ENCODE data around the gene NAA25.

The NAA25 gene

DNA sequence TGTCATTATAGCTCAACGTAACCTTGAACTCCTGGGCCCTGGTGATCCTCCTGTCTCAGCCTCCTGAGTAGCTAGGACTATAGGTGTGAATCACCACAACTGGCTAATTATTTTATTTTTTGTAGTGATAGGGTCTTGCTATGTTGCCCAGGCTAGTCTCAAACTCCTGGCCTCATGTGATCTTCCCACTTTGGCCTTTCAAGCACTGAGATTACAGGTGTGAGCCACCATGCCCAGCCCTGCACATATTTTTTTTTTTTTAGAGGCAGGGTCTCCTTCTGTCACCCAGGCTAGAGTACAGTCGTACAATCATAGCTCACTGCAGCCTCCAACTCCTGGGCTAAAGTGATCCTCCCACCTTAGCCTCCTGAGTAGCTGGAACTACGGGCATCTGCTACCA lies 104.5 kb downstream of the NAA25 start:
- TF ChIP-seq, protein P1, sequence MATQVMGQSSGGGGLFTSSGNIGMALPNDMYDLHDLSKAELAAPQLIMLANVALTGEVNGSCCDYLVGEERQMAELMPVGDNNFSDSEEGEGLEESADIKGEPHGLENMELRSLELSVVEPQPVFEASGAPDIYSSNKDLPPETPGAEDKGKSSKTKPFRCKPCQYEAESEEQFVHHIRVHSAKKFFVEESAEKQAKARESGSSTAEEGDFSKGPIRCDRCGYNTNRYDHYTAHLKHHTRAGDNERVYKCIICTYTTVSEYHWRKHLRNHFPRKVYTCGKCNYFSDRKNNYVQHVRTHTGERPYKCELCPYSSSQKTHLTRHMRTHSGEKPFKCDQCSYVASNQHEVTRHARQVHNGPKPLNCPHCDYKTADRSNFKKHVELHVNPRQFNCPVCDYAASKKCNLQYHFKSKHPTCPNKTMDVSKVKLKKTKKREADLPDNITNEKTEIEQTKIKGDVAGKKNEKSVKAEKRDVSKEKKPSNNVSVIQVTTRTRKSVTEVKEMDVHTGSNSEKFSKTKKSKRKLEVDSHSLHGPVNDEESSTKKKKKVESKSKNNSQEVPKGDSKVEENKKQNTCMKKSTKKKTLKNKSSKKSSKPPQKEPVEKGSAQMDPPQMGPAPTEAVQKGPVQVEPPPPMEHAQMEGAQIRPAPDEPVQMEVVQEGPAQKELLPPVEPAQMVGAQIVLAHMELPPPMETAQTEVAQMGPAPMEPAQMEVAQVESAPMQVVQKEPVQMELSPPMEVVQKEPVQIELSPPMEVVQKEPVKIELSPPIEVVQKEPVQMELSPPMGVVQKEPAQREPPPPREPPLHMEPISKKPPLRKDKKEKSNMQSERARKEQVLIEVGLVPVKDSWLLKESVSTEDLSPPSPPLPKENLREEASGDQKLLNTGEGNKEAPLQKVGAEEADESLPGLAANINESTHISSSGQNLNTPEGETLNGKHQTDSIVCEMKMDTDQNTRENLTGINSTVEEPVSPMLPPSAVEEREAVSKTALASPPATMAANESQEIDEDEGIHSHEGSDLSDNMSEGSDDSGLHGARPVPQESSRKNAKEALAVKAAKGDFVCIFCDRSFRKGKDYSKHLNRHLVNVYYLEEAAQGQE (IDR thresholded peaks at IDR 0.05; ENCODE audit: insufficient read depth in 1 of 2, low read depth in 2 of 2, low read length in 2 of 2): no peak

DNA sequence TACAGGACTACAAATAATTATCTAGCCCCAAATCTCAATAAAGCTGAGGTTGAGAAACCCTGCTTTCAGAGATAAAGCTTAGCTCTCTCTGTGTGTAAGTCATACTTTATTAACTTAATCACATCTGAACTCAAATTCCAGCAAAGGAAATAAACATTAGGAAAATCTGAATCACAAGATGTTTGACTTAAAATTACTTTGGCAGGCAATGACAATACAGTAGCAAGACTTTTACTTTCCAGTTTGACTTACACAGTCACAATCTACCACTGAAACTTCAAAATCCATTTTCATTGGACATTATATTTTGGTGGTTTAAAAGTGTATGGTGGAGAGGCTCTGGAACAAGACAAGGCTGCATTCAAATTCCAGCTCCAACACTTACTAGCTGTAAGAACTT lies 107.0 kb downstream of the NAA25 start:
- TF ChIP-seq POLR2AphosphoS5 (IDR thresholded peaks at IDR 0.05; ENCODE audit: low read depth, low read length) (no peak), SIN3A (IDR thresholded peaks at IDR 0.05; ENCODE audit: borderline replicate concordance, insufficient read depth, low read length) (no peak), FOXP2 (optimal IDR thresholded peaks at IDR 0.05; ENCODE audit: borderline replicate concordance, extremely low read depth, extremely low read length, insufficient read depth) (no peak), TAF1 (IDR thresholded peaks at IDR 0.05; ENCODE audit: borderline replicate concordance, insufficient read depth, low read length) (no peak)
- TF ChIP-seq, protein P1 (IDR thresholded peaks at IDR 0.05; ENCODE audit: insufficient read depth in 1 of 2, low read depth in 2 of 2, low read length in 2 of 2): no peak

DNA sequence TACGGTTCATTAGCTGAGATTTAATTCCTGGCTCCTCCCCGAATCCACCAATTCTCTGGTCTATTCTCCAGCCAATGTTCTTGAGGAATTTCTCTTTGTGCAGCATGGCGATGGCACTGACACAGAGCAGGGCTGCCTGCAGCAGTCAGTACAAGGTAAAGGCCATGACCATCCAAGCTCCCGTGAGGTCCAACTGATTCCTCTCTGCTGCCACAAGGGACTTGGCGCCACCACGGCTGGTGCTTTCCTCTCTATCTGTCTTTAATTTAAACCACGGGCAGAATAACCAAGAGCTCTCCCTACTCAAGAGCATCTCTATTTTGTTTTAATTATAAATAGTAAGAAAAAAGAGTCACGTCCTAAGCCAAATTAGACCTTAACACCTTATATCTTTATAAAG lies 107.8 kb downstream of the NAA25 start:
- TF ChIP-seq, protein P1 (IDR thresholded peaks at IDR 0.05; ENCODE audit: insufficient read depth in 1 of 2, low read depth in 2 of 2, low read length in 2 of 2): no peak
- no peak for TF ChIP-seq TAF1 (IDR thresholded peaks at IDR 0.05; ENCODE audit: borderline replicate concordance, insufficient read depth, low read length)
- TF ChIP-seq POLR2AphosphoS5 (IDR thresholded peaks at IDR 0.05; ENCODE audit: low read depth, low read length): no peak
- no peak for TF ChIP-seq FOXP2 (optimal IDR thresholded peaks at IDR 0.05; ENCODE audit: borderline replicate concordance, extremely low read depth, extremely low read length, insufficient read depth)
- no peak for TF ChIP-seq SIN3A (IDR thresholded peaks at IDR 0.05; ENCODE audit: borderline replicate concordance, insufficient read depth, low read length)

DNA sequence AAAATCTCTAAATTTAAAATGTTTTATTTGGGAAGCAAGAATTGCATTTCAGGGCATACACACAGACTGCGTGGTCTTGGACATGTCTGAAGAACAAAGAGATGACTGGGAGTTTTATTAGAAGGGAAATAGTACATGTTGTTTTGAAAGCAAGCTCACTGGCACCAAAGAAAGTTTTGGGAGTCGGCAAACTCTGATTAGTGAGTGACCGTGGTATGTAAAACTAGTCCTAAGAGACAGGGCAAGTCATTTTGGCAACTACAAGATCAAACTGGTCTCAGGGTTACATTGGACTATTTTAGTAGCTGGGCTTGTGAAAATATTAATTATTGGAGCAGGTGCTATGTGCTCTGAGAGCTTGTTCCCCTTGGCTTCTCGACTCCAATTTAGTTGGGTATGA lies 110.6 kb downstream of the NAA25 start:
- TF ChIP-seq TAF1 (IDR thresholded peaks at IDR 0.05; ENCODE audit: borderline replicate concordance, insufficient read depth, low read length): no peak
- TF ChIP-seq POLR2AphosphoS5 (IDR thresholded peaks at IDR 0.05; ENCODE audit: low read depth, low read length): no peak
- TF ChIP-seq FOXP2 (optimal IDR thresholded peaks at IDR 0.05; ENCODE audit: borderline replicate concordance, extremely low read depth, extremely low read length, insufficient read depth): no peak
- TF ChIP-seq, protein P1 (IDR thresholded peaks at IDR 0.05; ENCODE audit: insufficient read depth in 1 of 2, low read depth in 2 of 2, low read length in 2 of 2): no peak
- TF ChIP-seq SIN3A (IDR thresholded peaks at IDR 0.05; ENCODE audit: borderline replicate concordance, insufficient read depth, low read length): no peak

DNA sequence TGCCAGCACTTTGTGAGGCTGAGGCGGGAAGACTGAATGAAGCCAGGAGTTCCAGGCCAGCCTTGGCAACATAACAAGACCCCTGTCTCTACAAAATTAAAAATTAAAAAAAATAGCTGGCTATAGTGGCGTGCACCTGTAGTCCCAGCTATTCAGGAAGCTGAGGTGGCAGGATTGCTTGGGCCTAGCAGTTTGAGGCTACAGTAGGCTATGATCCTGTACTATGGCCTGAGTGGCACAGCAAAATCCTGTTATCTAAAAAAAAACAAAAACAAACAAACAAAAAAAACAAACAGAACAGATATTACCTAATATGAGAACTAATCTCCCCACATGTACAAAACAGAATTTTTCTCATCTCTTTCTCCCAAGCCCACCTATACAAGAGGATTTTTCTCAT lies 111.3 kb downstream of the NAA25 start:
- TF ChIP-seq SIN3A (IDR thresholded peaks at IDR 0.05; ENCODE audit: borderline replicate concordance, insufficient read depth, low read length) (no peak), FOXP2 (optimal IDR thresholded peaks at IDR 0.05; ENCODE audit: borderline replicate concordance, extremely low read depth, extremely low read length, insufficient read depth) (no peak), TAF1 (IDR thresholded peaks at IDR 0.05; ENCODE audit: borderline replicate concordance, insufficient read depth, low read length) (no peak), POLR2AphosphoS5 (IDR thresholded peaks at IDR 0.05; ENCODE audit: low read depth, low read length) (no peak)
- TF ChIP-seq, protein P1 (IDR thresholded peaks at IDR 0.05; ENCODE audit: insufficient read depth in 1 of 2, low read depth in 2 of 2, low read length in 2 of 2): no peak
